HG03108 (cell line): ENCODE results near the gene CFAP53.

Experiments
- ATAC-seq: cut with Tn5 transposase; IDR thresholded peaks from one replicate; pipeline ENCODE4 v1.9.1; 2021; ENCODE audit warnings: moderate library complexity; ENCODE audit not compliant: unreplicated experiment

The CFAP53 gene

GRCh38 chr18:50287441-50288347 is 21.4 kb upstream of the CFAP53 start, which contains the start of gene CXXC1:
TSS of gene CXXC1 (minus strand) at chr18:50287692. CDS start at chr18:50287589, 103 bp downstream.
- peak; percentile 89 for ATAC-seq

GRCh38 chr18:50287028-50287440 is 20.7 kb upstream of the CFAP53 start:
- no peak for ATAC-seq

- ATAC-seq: no peak
Observed at GRCh38 chr18:50286391-50287027, 20.2 kb upstream of the CFAP53 start.

- no peak for ATAC-seq
Observed at GRCh38 chr18:50285631-50286321, 19.5 kb upstream of the CFAP53 start.

GRCh38 chr18:50285071-50285470 is 18.8 kb upstream of the CFAP53 start:
- no peak for ATAC-seq

- ATAC-seq: no peak
Observed at GRCh38 chr18:50284255-50284885, 18.1 kb upstream of the CFAP53 start.

GRCh38 chr18:50283469-50284209 is 17.3 kb upstream of the CFAP53 start:
- ATAC-seq: no peak

- ATAC-seq: no peak
Observed at GRCh38 chr18:50282521-50283335, 16.4 kb upstream of the CFAP53 start.

- ATAC-seq: no peak
Observed at GRCh38 chr18:50281972-50282520, 15.8 kb upstream of the CFAP53 start.

GRCh38 chr18:50281295-50281971 is 15.1 kb upstream of the CFAP53 start, which contains the start of gene MBD1:
TSS of gene MBD1 (minus strand) at chr18:50281523. CDS start at chr18:50279992, 1,531 bp downstream.
- peak; percentile 82 for ATAC-seq

- ATAC-seq: no peak
Observed at GRCh38 chr18:50280707-50281294, 14.5 kb upstream of the CFAP53 start.

- no peak for ATAC-seq
Observed at GRCh38 chr18:50279752-50280151, 13.5 kb upstream of the CFAP53 start.

- ATAC-seq: no peak
Observed at GRCh38 chr18:50277942-50278341, 11.6 kb upstream of the CFAP53 start.

- no peak for ATAC-seq
Observed at GRCh38 chr18:50276452-50276851, 10.2 kb upstream of the CFAP53 start.

GRCh38 chr18:50275503-50276036 is 9.3 kb upstream of the CFAP53 start:
- ATAC-seq: no peak

GRCh38 chr18:50274941-50275340 is 8.6 kb upstream of the CFAP53 start:
- no peak for ATAC-seq

GRCh38 chr18:50274044-50274442 is 7.7 kb upstream of the CFAP53 start:
- ATAC-seq: no peak
